Measurements from ENCODE around the gene NBEAL1. TPM values are rescaled to one million over a fixed set of nuclear protein-coding genes. Genes with fewer than 3 reads are reported as not detected.

NBEAL1 gene
- total RNA-seq, 1 experiment from 2014 or later = 17.0 TPM

DNA sequence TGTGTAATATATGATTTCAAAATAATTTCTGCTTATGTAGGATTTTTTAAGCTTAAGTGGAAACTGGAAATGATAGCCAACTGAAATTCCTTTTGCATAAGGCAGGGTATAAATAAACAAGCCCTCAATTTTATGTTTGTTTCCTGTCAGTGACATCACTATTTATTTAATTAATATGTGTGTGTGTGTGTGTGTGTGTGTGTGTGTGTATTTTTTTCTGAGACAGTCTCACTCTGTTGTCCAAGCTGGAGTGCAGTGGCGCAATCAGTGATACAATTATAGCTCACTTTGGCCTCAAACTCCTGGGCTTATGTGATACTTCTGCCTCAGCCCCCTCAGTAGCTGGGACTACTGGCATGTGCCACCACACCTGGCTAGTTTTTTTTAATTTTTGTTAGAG lies 194.9 kb downstream of the NBEAL1 start:
- Histone ChIP-seq H3K9ac (ENCODE audit: low read length) (no peak overlapping the region), H3K4me1 (ENCODE audit: control insufficient read depth in 1 of 2, insufficient read depth in 2 of 2, low read length in 2 of 2) (no peaks in the 10 kb centered on the region), H2AFZ (ENCODE audit: low read depth, low read length, poor library complexity, severe bottlenecking) (no peak overlapping the region), H3K36me3 (ENCODE audit: control insufficient read depth in 1 of 2, insufficient read depth in 2 of 2, low read length in 2 of 2) (no peaks in the 10 kb centered on the region; a peak in 2 of 4 replicates), H3K27ac (ENCODE audit: low read depth, low read length) (no peak overlapping the region), H3K9me3 (ENCODE audit: control insufficient read depth in 1 of 2, insufficient read depth in 1 of 2, low read depth in 1 of 2, low read length in 2 of 2) (no peaks in the 10 kb centered on the region), H4K20me1 (ENCODE audit: insufficient read depth) (no peaks in the 10 kb centered on the region), H3K79me2 (ENCODE audit: insufficient read depth, low read length) (no peaks in the 10 kb centered on the region), H3K4me3 (replicated peaks in 1 of 2; ENCODE audit: low read depth in 1 of 2, low read length in 2 of 2) (no peak overlapping the region), H3K27me3 (ENCODE audit: insufficient read depth, low read length) (no peaks in the 10 kb centered on the region), H3K9me2 (ENCODE audit: insufficient read depth) (no peaks in the 10 kb centered on the region), H3K4me2 (ENCODE audit: low read length) (no peak overlapping the region)
- intact Hi-C loops (cut with micrococcal nuclease) = no loop called here
- ChIA-PET POLR2A (no interaction called here), RAD21 (ENCODE audit: low non-redundant PET in 1 of 2, low total read pairs in 2 of 2, uncharacterized antibody in 2 of 2, unreplicated experiment in 2 of 2) (no interaction called here), CTCF (no interaction called here)
- DNase-seq (ENCODE audit: low read depth, low spot score) (no peak), ATAC-seq (no peak)
- BruUV-seq (replicated peaks) = no TSS peak
- TF ChIP-seq TCF7L2 (IDR thresholded peaks at IDR 0.05; ENCODE audit: borderline replicate concordance, extremely low read depth, insufficient read depth, insufficient read length) = no peak
- TF ChIP-seq EGR1 (IDR thresholded peaks at IDR 0.05; ENCODE audit: low read depth) = no peak
- TF ChIP-seq SRF (IDR thresholded peaks at IDR 0.05; ENCODE audit: low read depth) = no peak
- TF ChIP-seq, protein P1, sequence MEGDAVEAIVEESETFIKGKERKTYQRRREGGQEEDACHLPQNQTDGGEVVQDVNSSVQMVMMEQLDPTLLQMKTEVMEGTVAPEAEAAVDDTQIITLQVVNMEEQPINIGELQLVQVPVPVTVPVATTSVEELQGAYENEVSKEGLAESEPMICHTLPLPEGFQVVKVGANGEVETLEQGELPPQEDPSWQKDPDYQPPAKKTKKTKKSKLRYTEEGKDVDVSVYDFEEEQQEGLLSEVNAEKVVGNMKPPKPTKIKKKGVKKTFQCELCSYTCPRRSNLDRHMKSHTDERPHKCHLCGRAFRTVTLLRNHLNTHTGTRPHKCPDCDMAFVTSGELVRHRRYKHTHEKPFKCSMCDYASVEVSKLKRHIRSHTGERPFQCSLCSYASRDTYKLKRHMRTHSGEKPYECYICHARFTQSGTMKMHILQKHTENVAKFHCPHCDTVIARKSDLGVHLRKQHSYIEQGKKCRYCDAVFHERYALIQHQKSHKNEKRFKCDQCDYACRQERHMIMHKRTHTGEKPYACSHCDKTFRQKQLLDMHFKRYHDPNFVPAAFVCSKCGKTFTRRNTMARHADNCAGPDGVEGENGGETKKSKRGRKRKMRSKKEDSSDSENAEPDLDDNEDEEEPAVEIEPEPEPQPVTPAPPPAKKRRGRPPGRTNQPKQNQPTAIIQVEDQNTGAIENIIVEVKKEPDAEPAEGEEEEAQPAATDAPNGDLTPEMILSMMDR (IDR thresholded peaks at IDR 0.05 in 2 of 3, conservative IDR thresholded peaks at IDR 0.05 in 1 of 3; ENCODE audit: borderline replicate concordance in 1 of 3, insufficient read depth in 1 of 3, low read depth in 2 of 3, low read length in 2 of 3) = no peak
- TF ChIP-seq ZNF274 (IDR thresholded peaks at IDR 0.05; ENCODE audit: low read depth, low read length) = no peak
- no peak for TF ChIP-seq CEBPB (IDR thresholded peaks at IDR 0.05; ENCODE audit: low read depth)
- no peak for TF ChIP-seq RAD21 (IDR thresholded peaks at IDR 0.05; ENCODE audit: low read depth)
- TF ChIP-seq, protein P2, sequence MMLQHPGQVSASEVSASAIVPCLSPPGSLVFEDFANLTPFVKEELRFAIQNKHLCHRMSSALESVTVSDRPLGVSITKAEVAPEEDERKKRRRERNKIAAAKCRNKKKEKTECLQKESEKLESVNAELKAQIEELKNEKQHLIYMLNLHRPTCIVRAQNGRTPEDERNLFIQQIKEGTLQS (IDR thresholded peaks at IDR 0.05) = no peak
- no peak for TF ChIP-seq ELF1 (IDR thresholded peaks at IDR 0.05; ENCODE audit: borderline replicate concordance, low read depth)
- no peak for TF ChIP-seq JUND (IDR thresholded peaks at IDR 0.05)
- TF ChIP-seq FOSL1 (IDR thresholded peaks at IDR 0.05; ENCODE audit: low read depth) = no peak
- no peak for TF ChIP-seq POLR2A (IDR thresholded peaks at IDR 0.05; ENCODE audit: borderline replicate concordance, extremely low read depth, insufficient read depth, insufficient read length)
- no peak for TF ChIP-seq EZH2phosphoT487 (IDR thresholded peaks at IDR 0.05; ENCODE audit: borderline replicate concordance)
- TF ChIP-seq, protein P3, sequence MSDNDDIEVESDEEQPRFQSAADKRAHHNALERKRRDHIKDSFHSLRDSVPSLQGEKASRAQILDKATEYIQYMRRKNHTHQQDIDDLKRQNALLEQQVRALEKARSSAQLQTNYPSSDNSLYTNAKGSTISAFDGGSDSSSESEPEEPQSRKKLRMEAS (IDR thresholded peaks at IDR 0.05) = no peak
- TF ChIP-seq, protein P4, sequence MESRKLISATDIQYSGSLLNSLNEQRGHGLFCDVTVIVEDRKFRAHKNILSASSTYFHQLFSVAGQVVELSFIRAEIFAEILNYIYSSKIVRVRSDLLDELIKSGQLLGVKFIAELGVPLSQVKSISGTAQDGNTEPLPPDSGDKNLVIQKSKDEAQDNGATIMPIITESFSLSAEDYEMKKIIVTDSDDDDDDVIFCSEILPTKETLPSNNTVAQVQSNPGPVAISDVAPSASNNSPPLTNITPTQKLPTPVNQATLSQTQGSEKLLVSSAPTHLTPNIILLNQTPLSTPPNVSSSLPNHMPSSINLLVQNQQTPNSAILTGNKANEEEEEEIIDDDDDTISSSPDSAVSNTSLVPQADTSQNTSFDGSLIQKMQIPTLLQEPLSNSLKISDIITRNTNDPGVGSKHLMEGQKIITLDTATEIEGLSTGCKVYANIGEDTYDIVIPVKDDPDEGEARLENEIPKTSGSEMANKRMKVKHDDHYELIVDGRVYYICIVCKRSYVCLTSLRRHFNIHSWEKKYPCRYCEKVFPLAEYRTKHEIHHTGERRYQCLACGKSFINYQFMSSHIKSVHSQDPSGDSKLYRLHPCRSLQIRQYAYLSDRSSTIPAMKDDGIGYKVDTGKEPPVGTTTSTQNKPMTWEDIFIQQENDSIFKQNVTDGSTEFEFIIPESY (IDR thresholded peaks at IDR 0.05; ENCODE audit: extremely low read depth, insufficient replicate concordance, low read length) = no peak
- no peak for TF ChIP-seq SIN3A (IDR thresholded peaks at IDR 0.05; ENCODE audit: low read depth)
- TF ChIP-seq CBX3 (IDR thresholded peaks at IDR 0.05; ENCODE audit: low read depth) = no peak
- TF ChIP-seq EZH2 (IDR thresholded peaks at IDR 0.05) = no peak
- no peak for TF ChIP-seq POLR2AphosphoS5 (IDR thresholded peaks at IDR 0.05; ENCODE audit: low read depth, low read length)
- no peak for TF ChIP-seq YY1 (IDR thresholded peaks at IDR 0.05; ENCODE audit: extremely low read depth, insufficient replicate concordance, low read depth, low read length)

Data from HCT116 (cell line).